ENCODE results near the gene CLEC2D.

CLEC2D gene

DNA sequence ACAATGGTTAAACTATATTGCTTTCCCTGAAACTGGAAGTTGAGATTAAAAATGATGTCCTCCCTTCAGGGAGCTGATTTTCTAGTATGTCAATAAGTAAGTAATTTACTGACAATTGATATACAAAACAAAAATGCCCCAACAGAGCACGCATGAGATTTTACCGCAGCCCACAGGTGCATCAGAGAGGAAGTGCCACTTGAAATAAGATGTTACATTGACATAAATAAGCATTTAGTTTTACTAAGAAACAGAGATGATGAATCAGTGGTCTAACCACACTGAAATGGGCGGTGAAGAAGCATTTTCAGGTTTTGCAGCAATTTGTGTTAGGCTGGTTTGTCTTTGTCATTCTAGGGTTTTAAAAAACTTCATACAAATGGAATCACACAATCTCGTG is 72.2 kb downstream of the CLEC2D start:
- intact Hi-C loops (cut with DNase I) = no loop called here
- DNase-seq = no peak

DNA sequence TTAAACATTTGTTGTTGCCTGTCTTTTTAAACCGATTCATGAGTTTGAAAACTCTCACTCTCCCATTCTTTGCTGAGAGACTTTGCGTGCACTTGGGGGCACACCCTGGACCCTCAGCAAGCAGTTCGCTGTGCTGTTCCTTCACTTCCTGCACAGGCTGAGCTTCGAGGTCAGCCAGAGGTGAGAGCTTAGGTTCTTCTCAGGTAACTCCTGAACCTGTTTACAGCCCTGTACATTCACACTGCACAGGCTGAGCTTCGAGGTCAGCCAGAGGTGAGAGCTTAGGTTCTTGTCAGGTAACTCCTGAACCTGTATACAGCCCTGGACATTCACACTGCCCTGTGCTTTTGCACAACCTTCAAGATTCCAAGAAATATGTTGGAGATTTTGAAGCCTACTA is 73.1 kb downstream of the CLEC2D start:
- intact Hi-C loops (cut with DNase I) = no loop called here
- DNase-seq = no peak

GRCh38 chr12:9745199-9745598 is 75.7 kb downstream of the CLEC2D start:
- intact Hi-C loops (cut with DNase I) = loop anchor here (5.0 kb wide), 2 partner anchors 392 to 407 kb away; no protein-coding TSS in a partner anchor
- no peak for DNase-seq

All from head of caudate nucleus (tissue), 42 donors.